D721Med (cell line): ENCODE measurements around the gene B3GLCT.

ENCODE experiments used
- DNase-seq: peaks from one replicate; pipeline ENCODE4 v3.0.0; 2011; ENCODE audit warnings: low spot score; ENCODE audit not compliant: insufficient read length
- FAIRE-seq: peaks from 2 replicates; lab custom pipeline; 2011; peaks lifted over from hg19 to GRCh38; lab: Jason Lieb, UNC
- CTCF ChIP-seq: IDR thresholded peaks from 2 replicates; pipeline ENCODE4 v1.5.1; 2012; ENCODE audit warnings: mild to moderate bottlenecking, control low read depth; ENCODE audit not compliant: insufficient read depth; ENCODE audit errors: missing control alignments

The B3GLCT gene

GRCh38 chr13:31267126-31267784 is 67.5 kb downstream of the B3GLCT start:
- FAIRE-seq = no peak
- DNase-seq = no peak
- TF ChIP-seq CTCF = no peak

GRCh38 chr13:31274390-31274789 is 74.6 kb downstream of the B3GLCT start:
- DNase-seq (no peak), FAIRE-seq (no peak)
- TF ChIP-seq CTCF = no peak

- FAIRE-seq = no peak
- DNase-seq = no peak
- no peak for TF ChIP-seq CTCF
Measured at GRCh38 chr13:31276421-31276820, 76.6 kb downstream of the B3GLCT start.

- no peak for TF ChIP-seq CTCF
- no peak for FAIRE-seq
- no peak for DNase-seq
Measured at GRCh38 chr13:31278869-31279268, 79.1 kb downstream of the B3GLCT start.

GRCh38 chr13:31282741-31283455 is 83.1 kb downstream of the B3GLCT start:
- FAIRE-seq = no peak
- no peak for DNase-seq
- no peak for TF ChIP-seq CTCF

- no peak for DNase-seq
- FAIRE-seq = no peak
- TF ChIP-seq CTCF = no peak
Measured at GRCh38 chr13:31286930-31287329, 87.2 kb downstream of the B3GLCT start.

GRCh38 chr13:31301119-31301518 is 101.3 kb downstream of the B3GLCT start:
- TF ChIP-seq CTCF = no peak
- no peak for DNase-seq
- FAIRE-seq = no peak
